ENCODE results near the gene REEP1.

DNA sequence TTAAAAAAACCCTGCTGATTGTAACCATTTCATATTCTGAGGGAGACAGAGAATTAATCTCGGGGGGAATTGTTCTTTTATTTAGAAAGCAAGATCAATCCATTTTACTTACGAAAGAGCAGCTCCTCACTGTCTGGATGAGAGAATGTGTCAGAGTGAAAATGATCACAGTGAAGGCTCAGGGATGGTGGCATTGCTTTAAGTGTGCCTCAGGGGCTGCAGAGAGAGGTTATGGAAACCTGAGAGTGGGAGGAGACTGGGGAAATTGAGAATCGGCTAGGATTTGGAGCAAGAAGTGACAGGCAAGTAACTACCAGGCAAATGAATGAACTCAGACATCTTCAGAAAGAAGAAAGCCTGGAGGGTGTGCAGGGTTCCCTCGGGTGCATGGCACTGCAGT lies 104.0 kb downstream of the REEP1 start:
- TF ChIP-seq POLR2A (IDR thresholded peaks at IDR 0.05) (no peak), POLR2AphosphoS5 (IDR thresholded peaks at IDR 0.05) (no peak)
- TF ChIP-seq, protein P1, sequence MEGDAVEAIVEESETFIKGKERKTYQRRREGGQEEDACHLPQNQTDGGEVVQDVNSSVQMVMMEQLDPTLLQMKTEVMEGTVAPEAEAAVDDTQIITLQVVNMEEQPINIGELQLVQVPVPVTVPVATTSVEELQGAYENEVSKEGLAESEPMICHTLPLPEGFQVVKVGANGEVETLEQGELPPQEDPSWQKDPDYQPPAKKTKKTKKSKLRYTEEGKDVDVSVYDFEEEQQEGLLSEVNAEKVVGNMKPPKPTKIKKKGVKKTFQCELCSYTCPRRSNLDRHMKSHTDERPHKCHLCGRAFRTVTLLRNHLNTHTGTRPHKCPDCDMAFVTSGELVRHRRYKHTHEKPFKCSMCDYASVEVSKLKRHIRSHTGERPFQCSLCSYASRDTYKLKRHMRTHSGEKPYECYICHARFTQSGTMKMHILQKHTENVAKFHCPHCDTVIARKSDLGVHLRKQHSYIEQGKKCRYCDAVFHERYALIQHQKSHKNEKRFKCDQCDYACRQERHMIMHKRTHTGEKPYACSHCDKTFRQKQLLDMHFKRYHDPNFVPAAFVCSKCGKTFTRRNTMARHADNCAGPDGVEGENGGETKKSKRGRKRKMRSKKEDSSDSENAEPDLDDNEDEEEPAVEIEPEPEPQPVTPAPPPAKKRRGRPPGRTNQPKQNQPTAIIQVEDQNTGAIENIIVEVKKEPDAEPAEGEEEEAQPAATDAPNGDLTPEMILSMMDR (IDR thresholded peaks at IDR 0.05): no peak
